Breast epithelium (tissue), 4 donors: ENCODE measurements around the gene RPS6KA3. TPM values are rescaled to one million over a fixed set of nuclear protein-coding genes. Genes with fewer than 3 reads are reported as not detected.

Experiments
- DNase-seq, 2 donors: peaks; one replicate each; pipeline ENCODE4 v3.0.0-alpha.2; 2019; ENCODE audit warnings: low spot score in 2 of 2
- H3K27ac ChIP-seq, 2 donors: fragments of 200-600 bp; sonication (generic) in 1 of 2; one replicate each; pipeline ENCODE4 v1.5.1; 2016 to 2019; ENCODE audit warnings: mild to moderate bottlenecking in 1 of 2
- H3K27me3 ChIP-seq, 2 donors: fragments of 200-600 bp; sonication (generic) in 1 of 2; one replicate each; pipeline versions ENCODE4 v1.5.1 to v1.6.0; 2017 to 2019; ENCODE audit warnings: control low read depth in 1 of 2, mild to moderate bottlenecking in 1 of 2
- H3K36me3 ChIP-seq: fragments of 200-600 bp; one replicate; pipeline ENCODE4 v1.5.1; 2019
- H3K4me1 ChIP-seq, 2 donors: fragments of 200-600 bp; sonication (generic); one replicate each; pipeline ENCODE4 v1.5.1; 2016 to 2019; ENCODE audit warnings: control low read depth in 1 of 2
- H3K4me3 ChIP-seq, 3 donors: fragments of 200-600 bp; sonication (generic); 1 replicate in 2 of 3; 2 replicates in 1 of 3; pipeline ENCODE4 v1.5.1; 2016 to 2019; ENCODE audit warnings: mild to moderate bottlenecking in 3 of 3, moderate library complexity in 2 of 3
- H3K9me3 ChIP-seq, 2 donors: fragments of 200-600 bp; sonication (generic) in 1 of 2; one replicate each; pipeline ENCODE4 v1.5.1; 2016 to 2019; ENCODE audit warnings: control low read depth in 1 of 2
- CTCF ChIP-seq, 3 donors: fragments of 450-650 bp; IDR thresholded peaks; one replicate each; pipeline ENCODE4 v1.5.1; 2016 to 2017; ENCODE audit warnings: antibody characterized with exemption in 3 of 3, mild to moderate bottlenecking in 3 of 3, moderate library complexity in 3 of 3
- POLR2A ChIP-seq: fragments of 450-650 bp; IDR thresholded peaks from one replicate; pipeline ENCODE4 v1.6.1; 2016; ENCODE audit warnings: antibody characterized with exemption, mild to moderate bottlenecking, moderate library complexity
- POLR2AphosphoS5 ChIP-seq, 3 donors: sonication (generic); formaldehyde crosslinking; IDR thresholded peaks; one replicate each; pipeline ENCODE4 v1.6.1; 2017; ENCODE audit warnings: antibody characterized with exemption in 3 of 3
- intact Hi-C: fragments of 100-400 bp; cut with DNase I; formaldehyde crosslinking; loops from one replicate; pipeline ENCODE4 v1.15.1; 2023; ENCODE audit warnings: low total_unique reads
- total RNA-seq, 3 donors: library from RNA; depleted of rRNA; stranded (reverse); fragments of >200 nt; gene quantifications; one replicate each; pipeline ENCODE4 v1.1.0, GENCODE V29; 2016

RPS6KA3 gene
- total RNA-seq, 3 donors from 2014 or later, result 35.7 to 41.0 (median 37.0) TPM

- Histone ChIP-seq H3K4me3 (no peak overlapping the region), H3K4me1 (no peaks in the 10 kb centered on the region), H3K27ac (peak overlapping the region in 1 of 2 donors; percentile 29), H3K9me3 (no peaks in the 10 kb centered on the region), H3K36me3 (no peaks in the 10 kb centered on the region), H3K27me3 (peaks cover 0 to 4% of the 10 kb centered on the region in 2 donors)
- intact Hi-C loops, result no loop called here
- TF ChIP-seq POLR2A (no peak), POLR2AphosphoS5 (IDR thresholded peaks at IDR 0.05) (no peak)
- no peak for DNase-seq
Measured at GRCh38 chrX:20217271-20217670, 49.4 kb downstream of the RPS6KA3 start.

- DNase-seq, result no peak
- TF ChIP-seq CTCF (IDR thresholded peaks at IDR 0.05), result no peak
- TF ChIP-seq POLR2AphosphoS5 (IDR thresholded peaks at IDR 0.05), result no peak
- Histone ChIP-seq H3K4me3 (no peak overlapping the region), H3K27me3 (peaks cover 0 to 5% of the 10 kb centered on the region in 2 donors), H3K36me3 (no peaks in the 10 kb centered on the region), H3K4me1 (no peaks in the 10 kb centered on the region), H3K27ac (no peak overlapping the region), H3K9me3 (no peaks in the 10 kb centered on the region)
- intact Hi-C loops, result no loop called here
Measured at GRCh38 chrX:20215565-20215964, 51.1 kb downstream of the RPS6KA3 start.

- DNase-seq, result no peak
- no peak overlapping the region for H3K27ac ChIP-seq
- H3K4me1 ChIP-seq, result no peaks in the 10 kb centered on the region
- H3K36me3 ChIP-seq, result no peaks in the 10 kb centered on the region
- no peak overlapping the region for H3K4me3 ChIP-seq
- H3K27me3 ChIP-seq, result peaks cover 0 to 15% of the 10 kb centered on the region in 2 donors
- intact Hi-C loops, result no loop called here
- TF ChIP-seq CTCF (IDR thresholded peaks at IDR 0.05), result no peak
- H3K9me3 ChIP-seq, result no peaks in the 10 kb centered on the region
Measured at GRCh38 chrX:20212486-20213089, 54.1 kb downstream of the RPS6KA3 start.

- peaks cover 0 to 19% of the 10 kb centered on the region in 2 donors for H3K27me3 ChIP-seq
- no peak overlapping the region for H3K4me3 ChIP-seq
- DNase-seq, result no peak
- no peaks in the 10 kb centered on the region for H3K4me1 ChIP-seq
- no peaks in the 10 kb centered on the region for H3K36me3 ChIP-seq
- intact Hi-C loops, result no loop called here
- H3K27ac ChIP-seq, result no peak overlapping the region
- no peaks in the 10 kb centered on the region for H3K9me3 ChIP-seq
- TF ChIP-seq POLR2AphosphoS5 (IDR thresholded peaks at IDR 0.05) (no peak), CTCF (IDR thresholded peaks at IDR 0.05) (no peak), POLR2A (no peak)
Measured at GRCh38 chrX:20211261-20211786, 55.4 kb downstream of the RPS6KA3 start.

- TF ChIP-seq POLR2AphosphoS5 (IDR thresholded peaks at IDR 0.05) (no peak), CTCF (IDR thresholded peaks at IDR 0.05) (no peak), POLR2A (no peak)
- intact Hi-C loops, result no loop called here
- H3K27ac ChIP-seq, result no peak overlapping the region
- H3K27me3 ChIP-seq, result peaks cover 0 to 23% of the 10 kb centered on the region in 2 donors
- H3K9me3 ChIP-seq, result no peaks in the 10 kb centered on the region
- no peaks in the 10 kb centered on the region for H3K4me1 ChIP-seq
- H3K36me3 ChIP-seq, result no peaks in the 10 kb centered on the region
- no peak for DNase-seq
- H3K4me3 ChIP-seq, result no peak overlapping the region
Measured at GRCh38 chrX:20205927-20206708, 60.6 kb downstream of the RPS6KA3 start.
